Liver (tissue), 9 donors: ENCODE results near the gene FREM3. TPM values are rescaled to one million over a fixed set of nuclear protein-coding genes. Genes with fewer than 3 reads are reported as not detected.
"Not testable (repeated sequence)": the region's sequence is repeated elsewhere in the genome, so short reads cannot be mapped to it uniquely, and the experiment has no call there.

Source experiments
- DNase-seq: peaks from one replicate; pipeline ENCODE4 v3.0.0-alpha.2; 2017; ENCODE audit warnings: low spot score
- H3K27ac ChIP-seq, 2 donors: one replicate each; pipeline ENCODE4 v1.7.0; 2013; ENCODE audit warnings: inconsistent platforms in 2 of 2, low read length in 2 of 2, control low read depth in 1 of 2, low read depth in 1 of 2, mild to moderate bottlenecking in 1 of 2
- H3K27me3 ChIP-seq, 4 donors: one replicate each; pipeline versions ENCODE4 v1.6.1 to v1.7.0; 2013; ENCODE audit warnings: low read length in 3 of 4, inconsistent platforms in 1 of 4, mild to moderate bottlenecking in 1 of 4, moderate library complexity in 1 of 4; ENCODE audit not compliant: control insufficient read depth in 4 of 4, insufficient read depth in 4 of 4
- H3K36me3 ChIP-seq, 4 donors: one replicate each; pipeline versions ENCODE4 v1.6.1 to v1.7.0; 2013; ENCODE audit warnings: low read length in 3 of 4, mild to moderate bottlenecking in 3 of 4, low read depth in 1 of 4, moderate library complexity in 1 of 4; ENCODE audit not compliant: control insufficient read depth in 4 of 4, insufficient read depth in 3 of 4
- H3K4me1 ChIP-seq, 4 donors: one replicate each; pipeline versions ENCODE4 v1.6.1 to v1.7.0; 2013; ENCODE audit warnings: low read length in 3 of 4, mild to moderate bottlenecking in 3 of 4, moderate library complexity in 1 of 4; ENCODE audit not compliant: control insufficient read depth in 4 of 4, insufficient read depth in 4 of 4
- H3K4me3 ChIP-seq, 3 donors: one replicate each; pipeline versions ENCODE4 v1.6.1 to v1.7.0; 2013; ENCODE audit warnings: low read length in 3 of 3, control low read depth in 1 of 3, low read depth in 1 of 3, mild to moderate bottlenecking in 1 of 3
- H3K9ac ChIP-seq, 2 donors: one replicate each; pipeline ENCODE4 v1.7.0; 2013; ENCODE audit warnings: low read length in 2 of 2, mild to moderate bottlenecking in 2 of 2, moderate library complexity in 2 of 2, control low read depth in 1 of 2, low read depth in 1 of 2
- H3K9me3 ChIP-seq, 4 donors: one replicate each; pipeline versions ENCODE4 v1.6.1 to v1.7.0; 2013; ENCODE audit warnings: low read length in 3 of 4; ENCODE audit not compliant: control insufficient read depth in 4 of 4
- EGR1 ChIP-seq, 2 donors: IDR thresholded peaks; 2 replicates each; pipeline ENCODE4 v1.6.1; 2016 to 2018; ENCODE audit warnings: antibody characterized with exemption in 2 of 2, low read depth in 2 of 2
- FOXA1 ChIP-seq: IDR thresholded peaks from 2 replicates; pipeline ENCODE4 v1.6.1; 2016; ENCODE audit warnings: antibody characterized with exemption
- FOXA2 ChIP-seq: IDR thresholded peaks from 2 replicates; pipeline ENCODE4 v1.6.1; 2016; ENCODE audit warnings: antibody characterized with exemption
- GABPA ChIP-seq, 2 donors: IDR thresholded peaks in 1 of 2; conservative IDR thresholded peaks in 1 of 2; 2 replicates each; pipeline ENCODE4 v1.6.1; 2016; ENCODE audit warnings: antibody characterized with exemption in 2 of 2, mild to moderate bottlenecking in 1 of 2, moderate library complexity in 1 of 2
- HNF4A ChIP-seq, 2 donors: conservative IDR thresholded peaks; 2 replicates each; pipeline ENCODE4 v1.6.1; 2016; ENCODE audit warnings: antibody characterized with exemption in 2 of 2, mild to moderate bottlenecking in 2 of 2
- HNF4G ChIP-seq: IDR thresholded peaks from 2 replicates; pipeline ENCODE4 v1.6.1; 2016; ENCODE audit warnings: antibody characterized with exemption
- JUND ChIP-seq, 2 donors: IDR thresholded peaks; 2 replicates each; pipeline ENCODE4 v1.6.1; 2016; ENCODE audit warnings: antibody characterized with exemption in 2 of 2
- NR2F2 ChIP-seq: IDR thresholded peaks from 2 replicates; pipeline ENCODE4 v1.6.1; 2016; ENCODE audit warnings: antibody characterized with exemption
- RAD21 ChIP-seq, 2 donors: IDR thresholded peaks; 2 replicates each; pipeline ENCODE4 v1.6.1; 2016; ENCODE audit warnings: antibody characterized with exemption in 2 of 2, mild to moderate bottlenecking in 2 of 2
- RXRA ChIP-seq, 2 donors: IDR thresholded peaks; 2 replicates each; pipeline ENCODE4 v1.6.1; 2017 to 2018; ENCODE audit warnings: antibody characterized with exemption in 2 of 2, mild to moderate bottlenecking in 1 of 2
- SP1 ChIP-seq: IDR thresholded peaks from 2 replicates; pipeline ENCODE4 v1.6.1; 2018; ENCODE audit warnings: antibody characterized with exemption, mild to moderate bottlenecking
- TAF1 ChIP-seq: conservative IDR thresholded peaks from 2 replicates; pipeline ENCODE4 v1.6.1; 2016; ENCODE audit warnings: antibody characterized with exemption, mild to moderate bottlenecking
- YY1 ChIP-seq: IDR thresholded peaks from 2 replicates; pipeline ENCODE4 v1.6.1; 2016; ENCODE audit warnings: antibody characterized with exemption, mild to moderate bottlenecking
- whole genome bisulfite sequencing: extraction: QIAGEN DNeasy Blood & Tissue Kit; methylation state at CpG from one replicate; pipeline ENCODE4 v1.1.7; 2013; 5-methylcytosine and 5-hydroxymethylcytosine counted together
- polyA plus RNA-seq, 2 donors: library from polyadenylated mRNA; stranded (reverse) in 1 of 2; unstranded in 1 of 2; fragments of 200-250 nt in 1 of 2; fragments of >200 nt in 1 of 2; fragmentation: Nextera tagmentation in 1 of 2; extraction: Ambion mirVana in 1 of 2; gene quantifications; one replicate each; pipeline versions ENCODE4 v1.2.1 to v1.2.3, GENCODE V29; 2013 to 2015
- total RNA-seq, 2 donors: library from RNA; depleted of rRNA; stranded (reverse); fragments of >200 nt; gene quantifications; one replicate each; pipeline ENCODE4 v1.2.3, GENCODE V29; 2014
- TF ChIP-seq, protein P1 (sequence below): fragments of 150-350 bp; IDR thresholded peaks from 2 replicates; pipeline ENCODE4 v1.5.1; 2017; ENCODE audit warnings: improper control_type of control experiment, low read depth, low read length; ENCODE audit not compliant: missing input control
- TF ChIP-seq, protein P2 (sequence below): IDR thresholded peaks from 2 replicates; pipeline ENCODE4 v1.6.1; 2016; ENCODE audit warnings: antibody characterized with exemption, mild to moderate bottlenecking
- TF ChIP-seq, protein P3 (sequence below): IDR thresholded peaks from 2 replicates; pipeline ENCODE4 v1.6.1; 2016; ENCODE audit warnings: antibody characterized with exemption
- TF ChIP-seq, protein P4 (sequence below): IDR thresholded peaks from 2 replicates; pipeline ENCODE4 v1.6.1; 2016; ENCODE audit warnings: antibody characterized with exemption
- donor health status: healthy.
- donor health status: healthy.
- donor health status: healthy.
- donor health status: healthy.
- donor health status: healthy.

The FREM3 gene
- total and polyA plus RNA-seq, 4 donors, result not detected

DNA sequence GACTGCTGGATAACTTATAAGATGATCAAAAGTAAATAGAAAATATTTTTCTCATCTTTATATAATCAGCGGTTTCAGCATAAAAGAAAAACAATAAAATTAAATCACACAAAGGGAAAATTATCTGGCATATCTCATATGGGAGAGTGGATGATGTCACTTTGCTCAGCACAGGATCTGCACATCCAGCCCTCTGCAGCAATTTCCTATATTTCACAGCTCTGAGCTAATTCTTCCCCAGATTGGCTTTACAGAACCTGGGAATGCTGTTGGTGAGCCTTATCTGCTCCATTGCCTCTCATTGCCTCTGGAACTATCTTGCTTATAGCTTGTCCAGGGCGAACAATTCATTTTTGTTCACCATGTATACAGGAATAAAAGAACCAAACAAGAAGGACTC is 21.0 kb downstream of the FREM3 start:
- Histone ChIP-seq H3K9me3 (no peaks in the 10 kb centered on the region), H3K4me1 (no peaks in the 10 kb centered on the region), H3K27ac (no peak overlapping the region), H3K4me3 (no peak overlapping the region), H3K27me3 (no peaks in the 10 kb centered on the region), H3K9ac (no peak overlapping the region), H3K36me3 (no peaks in the 10 kb centered on the region)
- TF ChIP-seq NR2F2, result no peak
- TF ChIP-seq, protein P1, sequence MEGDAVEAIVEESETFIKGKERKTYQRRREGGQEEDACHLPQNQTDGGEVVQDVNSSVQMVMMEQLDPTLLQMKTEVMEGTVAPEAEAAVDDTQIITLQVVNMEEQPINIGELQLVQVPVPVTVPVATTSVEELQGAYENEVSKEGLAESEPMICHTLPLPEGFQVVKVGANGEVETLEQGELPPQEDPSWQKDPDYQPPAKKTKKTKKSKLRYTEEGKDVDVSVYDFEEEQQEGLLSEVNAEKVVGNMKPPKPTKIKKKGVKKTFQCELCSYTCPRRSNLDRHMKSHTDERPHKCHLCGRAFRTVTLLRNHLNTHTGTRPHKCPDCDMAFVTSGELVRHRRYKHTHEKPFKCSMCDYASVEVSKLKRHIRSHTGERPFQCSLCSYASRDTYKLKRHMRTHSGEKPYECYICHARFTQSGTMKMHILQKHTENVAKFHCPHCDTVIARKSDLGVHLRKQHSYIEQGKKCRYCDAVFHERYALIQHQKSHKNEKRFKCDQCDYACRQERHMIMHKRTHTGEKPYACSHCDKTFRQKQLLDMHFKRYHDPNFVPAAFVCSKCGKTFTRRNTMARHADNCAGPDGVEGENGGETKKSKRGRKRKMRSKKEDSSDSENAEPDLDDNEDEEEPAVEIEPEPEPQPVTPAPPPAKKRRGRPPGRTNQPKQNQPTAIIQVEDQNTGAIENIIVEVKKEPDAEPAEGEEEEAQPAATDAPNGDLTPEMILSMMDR, result no peak
- TF ChIP-seq RAD21 (IDR thresholded peaks at IDR 0.05), result no peak
- TF ChIP-seq FOXA1, result no peak
- no peak for TF ChIP-seq HNF4G
- no peak for TF ChIP-seq HNF4A (conservative IDR thresholded peaks at IDR 0.05)
- no peak for TF ChIP-seq RXRA (IDR thresholded peaks at IDR 0.05)
- TF ChIP-seq, protein P2, sequence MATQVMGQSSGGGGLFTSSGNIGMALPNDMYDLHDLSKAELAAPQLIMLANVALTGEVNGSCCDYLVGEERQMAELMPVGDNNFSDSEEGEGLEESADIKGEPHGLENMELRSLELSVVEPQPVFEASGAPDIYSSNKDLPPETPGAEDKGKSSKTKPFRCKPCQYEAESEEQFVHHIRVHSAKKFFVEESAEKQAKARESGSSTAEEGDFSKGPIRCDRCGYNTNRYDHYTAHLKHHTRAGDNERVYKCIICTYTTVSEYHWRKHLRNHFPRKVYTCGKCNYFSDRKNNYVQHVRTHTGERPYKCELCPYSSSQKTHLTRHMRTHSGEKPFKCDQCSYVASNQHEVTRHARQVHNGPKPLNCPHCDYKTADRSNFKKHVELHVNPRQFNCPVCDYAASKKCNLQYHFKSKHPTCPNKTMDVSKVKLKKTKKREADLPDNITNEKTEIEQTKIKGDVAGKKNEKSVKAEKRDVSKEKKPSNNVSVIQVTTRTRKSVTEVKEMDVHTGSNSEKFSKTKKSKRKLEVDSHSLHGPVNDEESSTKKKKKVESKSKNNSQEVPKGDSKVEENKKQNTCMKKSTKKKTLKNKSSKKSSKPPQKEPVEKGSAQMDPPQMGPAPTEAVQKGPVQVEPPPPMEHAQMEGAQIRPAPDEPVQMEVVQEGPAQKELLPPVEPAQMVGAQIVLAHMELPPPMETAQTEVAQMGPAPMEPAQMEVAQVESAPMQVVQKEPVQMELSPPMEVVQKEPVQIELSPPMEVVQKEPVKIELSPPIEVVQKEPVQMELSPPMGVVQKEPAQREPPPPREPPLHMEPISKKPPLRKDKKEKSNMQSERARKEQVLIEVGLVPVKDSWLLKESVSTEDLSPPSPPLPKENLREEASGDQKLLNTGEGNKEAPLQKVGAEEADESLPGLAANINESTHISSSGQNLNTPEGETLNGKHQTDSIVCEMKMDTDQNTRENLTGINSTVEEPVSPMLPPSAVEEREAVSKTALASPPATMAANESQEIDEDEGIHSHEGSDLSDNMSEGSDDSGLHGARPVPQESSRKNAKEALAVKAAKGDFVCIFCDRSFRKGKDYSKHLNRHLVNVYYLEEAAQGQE, result no peak
- no peak for TF ChIP-seq SP1
- no peak for TF ChIP-seq TAF1
- WGBS, result 75% methylated on average over 2 of the region's 2 CpGs
- no peak for DNase-seq

DNA sequence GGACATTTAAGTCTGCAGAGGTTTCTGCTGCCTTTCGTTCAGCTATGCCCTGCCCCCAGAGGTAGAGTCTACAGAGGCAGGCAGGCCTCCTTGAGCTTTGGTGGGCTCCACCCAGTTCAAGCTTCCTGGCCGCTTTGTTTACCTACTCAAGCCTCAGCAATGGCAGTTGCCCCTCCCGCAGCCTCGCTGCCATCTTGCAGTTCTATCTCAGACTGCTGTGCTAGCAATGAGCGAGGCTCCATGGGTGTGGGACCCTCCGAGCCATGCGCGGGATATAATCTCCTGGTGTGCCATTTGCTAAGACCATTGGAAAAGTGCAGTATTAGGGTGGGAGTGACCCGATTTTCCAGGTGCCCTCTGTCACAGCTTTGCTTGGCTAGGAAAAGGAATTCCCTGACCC is 26.8 kb downstream of the FREM3 start:
- 90% methylated on average over 9 of the region's 9 CpGs for WGBS
- H3K4me3 ChIP-seq, H3K36me3 ChIP-seq, H3K9ac ChIP-seq, H3K27ac ChIP-seq, H3K27me3 ChIP-seq, H3K9me3 ChIP-seq, H3K4me1 ChIP-seq, DNase-seq: not testable (repeated sequence)

DNA sequence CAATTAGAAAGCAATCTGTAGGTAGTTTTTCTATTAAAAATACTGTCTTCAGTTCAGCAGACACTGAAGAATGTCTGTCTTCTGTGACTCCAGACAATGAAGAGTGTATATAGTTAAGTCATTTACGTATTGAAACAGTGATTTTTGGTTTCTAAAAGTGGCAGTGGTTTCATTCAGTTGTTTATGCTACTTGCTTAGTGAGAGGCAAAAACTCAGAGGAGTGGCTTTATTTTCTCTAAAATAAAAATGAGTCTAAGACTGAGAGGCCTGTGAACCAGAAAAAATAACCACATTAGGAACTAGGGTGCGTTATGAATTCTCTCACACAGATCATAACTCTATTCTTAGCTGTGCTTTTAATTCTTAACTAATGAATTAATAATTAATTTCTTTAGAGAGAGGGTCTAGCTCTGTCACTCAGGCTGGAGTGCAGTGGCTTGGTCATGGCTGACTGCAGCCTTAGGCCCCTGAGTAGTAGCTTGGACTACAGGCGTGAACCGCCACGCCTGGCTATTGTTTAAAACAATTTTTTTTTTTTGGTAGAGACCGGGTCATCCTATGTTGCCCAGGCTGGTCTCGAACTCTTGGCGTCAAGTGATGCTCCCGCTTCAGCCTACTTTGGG is 31.4 kb downstream of the FREM3 start:
- H3K36me3 ChIP-seq, result no peaks in the 10 kb centered on the region
- TF ChIP-seq FOXA1, result no peak
- TF ChIP-seq NR2F2, result no peak
- no peak for TF ChIP-seq RAD21 (IDR thresholded peaks at IDR 0.05)
- TF ChIP-seq, protein P3, sequence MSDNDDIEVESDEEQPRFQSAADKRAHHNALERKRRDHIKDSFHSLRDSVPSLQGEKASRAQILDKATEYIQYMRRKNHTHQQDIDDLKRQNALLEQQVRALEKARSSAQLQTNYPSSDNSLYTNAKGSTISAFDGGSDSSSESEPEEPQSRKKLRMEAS, result no peak
- TF ChIP-seq YY1, result no peak
- TF ChIP-seq HNF4A (conservative IDR thresholded peaks at IDR 0.05), result no peak
- no peak for TF ChIP-seq SP1
- TF ChIP-seq, protein P4, sequence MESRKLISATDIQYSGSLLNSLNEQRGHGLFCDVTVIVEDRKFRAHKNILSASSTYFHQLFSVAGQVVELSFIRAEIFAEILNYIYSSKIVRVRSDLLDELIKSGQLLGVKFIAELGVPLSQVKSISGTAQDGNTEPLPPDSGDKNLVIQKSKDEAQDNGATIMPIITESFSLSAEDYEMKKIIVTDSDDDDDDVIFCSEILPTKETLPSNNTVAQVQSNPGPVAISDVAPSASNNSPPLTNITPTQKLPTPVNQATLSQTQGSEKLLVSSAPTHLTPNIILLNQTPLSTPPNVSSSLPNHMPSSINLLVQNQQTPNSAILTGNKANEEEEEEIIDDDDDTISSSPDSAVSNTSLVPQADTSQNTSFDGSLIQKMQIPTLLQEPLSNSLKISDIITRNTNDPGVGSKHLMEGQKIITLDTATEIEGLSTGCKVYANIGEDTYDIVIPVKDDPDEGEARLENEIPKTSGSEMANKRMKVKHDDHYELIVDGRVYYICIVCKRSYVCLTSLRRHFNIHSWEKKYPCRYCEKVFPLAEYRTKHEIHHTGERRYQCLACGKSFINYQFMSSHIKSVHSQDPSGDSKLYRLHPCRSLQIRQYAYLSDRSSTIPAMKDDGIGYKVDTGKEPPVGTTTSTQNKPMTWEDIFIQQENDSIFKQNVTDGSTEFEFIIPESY, result no peak
- TF ChIP-seq GABPA (IDR thresholded peaks at IDR 0.05 in 1 of 2, conservative IDR thresholded peaks at IDR 0.05 in 1 of 2), result no peak
- TF ChIP-seq FOXA2, result no peak
- TF ChIP-seq RXRA (IDR thresholded peaks at IDR 0.05), result no peak
- TF ChIP-seq JUND (IDR thresholded peaks at IDR 0.05), result no peak
- no peak for TF ChIP-seq EGR1 (IDR thresholded peaks at IDR 0.05; ENCODE audit: low read depth in 2 of 2)
- no peak for TF ChIP-seq TAF1
- TF ChIP-seq, protein P2, result no peak

More for the DNA sequence above, 31.4 kb downstream of the FREM3 start:
- 96% methylated on average over 9 of the region's 9 CpGs for WGBS
- Histone ChIP-seq H3K9me3 (no peaks in the 10 kb centered on the region), H3K27me3 (no peaks in the 10 kb centered on the region), H3K4me1 (no peaks in the 10 kb centered on the region), H3K4me3 (no peak overlapping the region), H3K27ac (no peak overlapping the region), H3K9ac (no peak overlapping the region)
- DNase-seq, result no peak
